ENCODE data around the gene OSBP2. TPM values are rescaled to one million over a fixed set of nuclear protein-coding genes. Genes with fewer than 3 reads are reported as not detected.
"Not testable (repeated sequence)": the region's sequence is repeated elsewhere in the genome, so short reads cannot be mapped to it uniquely, and the experiment has no call there.

OSBP2 gene
- total RNA-seq, 4 donors from 2014 or later: 3.3 to 7.7 (median 4.6) TPM; not detected in 1

DNA sequence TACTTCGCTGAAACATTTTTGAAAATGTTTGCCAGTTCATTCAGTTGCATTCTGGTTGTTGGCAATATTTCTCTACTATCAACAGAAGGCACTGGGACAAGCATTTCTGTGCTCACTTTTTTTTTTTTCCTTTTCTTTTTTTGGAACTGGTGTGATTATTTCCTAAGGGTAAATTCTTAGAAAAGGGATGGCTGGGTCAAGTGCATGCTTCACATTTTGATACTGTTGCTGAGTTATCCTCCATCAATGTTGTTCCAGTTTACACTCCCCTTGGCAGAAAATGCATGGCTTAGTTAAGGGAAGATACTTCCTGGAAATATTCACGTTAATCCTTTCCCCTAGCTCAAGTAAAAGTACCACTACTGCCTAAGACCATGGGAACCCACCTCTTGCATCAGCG is 81.8 kb downstream of the OSBP2 start:
- TF ChIP-seq, protein P1, sequence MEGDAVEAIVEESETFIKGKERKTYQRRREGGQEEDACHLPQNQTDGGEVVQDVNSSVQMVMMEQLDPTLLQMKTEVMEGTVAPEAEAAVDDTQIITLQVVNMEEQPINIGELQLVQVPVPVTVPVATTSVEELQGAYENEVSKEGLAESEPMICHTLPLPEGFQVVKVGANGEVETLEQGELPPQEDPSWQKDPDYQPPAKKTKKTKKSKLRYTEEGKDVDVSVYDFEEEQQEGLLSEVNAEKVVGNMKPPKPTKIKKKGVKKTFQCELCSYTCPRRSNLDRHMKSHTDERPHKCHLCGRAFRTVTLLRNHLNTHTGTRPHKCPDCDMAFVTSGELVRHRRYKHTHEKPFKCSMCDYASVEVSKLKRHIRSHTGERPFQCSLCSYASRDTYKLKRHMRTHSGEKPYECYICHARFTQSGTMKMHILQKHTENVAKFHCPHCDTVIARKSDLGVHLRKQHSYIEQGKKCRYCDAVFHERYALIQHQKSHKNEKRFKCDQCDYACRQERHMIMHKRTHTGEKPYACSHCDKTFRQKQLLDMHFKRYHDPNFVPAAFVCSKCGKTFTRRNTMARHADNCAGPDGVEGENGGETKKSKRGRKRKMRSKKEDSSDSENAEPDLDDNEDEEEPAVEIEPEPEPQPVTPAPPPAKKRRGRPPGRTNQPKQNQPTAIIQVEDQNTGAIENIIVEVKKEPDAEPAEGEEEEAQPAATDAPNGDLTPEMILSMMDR (IDR thresholded peaks at IDR 0.05): no peak
- TF ChIP-seq POLR2A (IDR thresholded peaks at IDR 0.05): no peak
- no peak for DNase-seq
- no peaks in the 10 kb centered on the region for H3K4me1 ChIP-seq
- H3K36me3 ChIP-seq: no peaks in the 10 kb centered on the region
- no peak overlapping the region for H3K4me3 ChIP-seq
- H3K27me3 ChIP-seq: no peaks in the 10 kb centered on the region
- intact Hi-C loops (cut with DNase I; ENCODE audit: low total_unique reads): no loop called here
- no peaks in the 10 kb centered on the region for H3K9me3 ChIP-seq
- no peak overlapping the region for H3K27ac ChIP-seq

DNA sequence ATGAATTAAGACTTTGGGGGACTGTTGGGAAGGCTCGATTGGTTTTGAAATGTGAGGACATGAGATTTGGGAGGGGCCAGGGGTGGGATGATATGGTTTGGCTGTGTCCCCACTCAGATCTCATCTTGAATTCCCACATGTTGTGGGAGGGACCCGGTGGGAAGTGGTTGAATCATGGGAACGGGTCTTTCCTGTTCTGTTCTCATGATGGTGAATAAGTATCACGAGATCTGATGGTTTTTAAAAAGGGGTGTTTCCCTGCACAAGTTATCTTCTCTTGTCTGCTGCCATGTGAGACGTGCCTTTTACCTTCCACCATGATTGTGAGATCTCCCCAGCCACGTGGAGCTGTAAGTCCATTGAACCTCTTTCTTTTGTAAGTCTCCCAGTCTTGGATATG is 82.5 kb downstream of the OSBP2 start:
- DNase-seq; H3K27ac ChIP-seq; H3K9me3 ChIP-seq; H3K4me1 ChIP-seq; H3K36me3 ChIP-seq; intact Hi-C loops (cut with DNase I; ENCODE audit: low total_unique reads); H3K27me3 ChIP-seq; H3K4me3 ChIP-seq: not testable (repeated sequence)

DNA sequence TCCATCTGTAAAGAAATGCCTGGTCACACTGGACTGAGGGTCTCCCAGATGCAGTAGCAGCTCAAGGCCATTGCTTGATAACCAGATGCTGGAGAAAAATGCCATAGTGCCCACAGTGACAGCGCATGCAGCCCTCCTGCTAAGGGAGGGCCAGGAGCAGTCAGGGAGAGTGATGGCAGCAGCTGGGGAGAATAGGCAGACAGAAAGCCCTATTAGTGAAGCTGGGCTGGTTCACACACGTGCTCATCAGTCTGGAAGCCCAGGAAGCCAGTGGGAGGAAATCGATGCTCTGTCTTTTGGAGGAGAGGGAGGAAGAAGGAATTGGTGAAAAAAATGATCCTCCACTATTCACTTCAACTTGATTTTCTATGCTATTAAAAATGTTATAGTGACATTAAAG is 82.9 kb downstream of the OSBP2 start:
- no peak overlapping the region for H3K27ac ChIP-seq
- no peak for DNase-seq
- intact Hi-C loops (cut with DNase I; ENCODE audit: low total_unique reads): no loop called here
- TF ChIP-seq POLR2A (IDR thresholded peaks at IDR 0.05): no peak
- TF ChIP-seq, protein P1 (IDR thresholded peaks at IDR 0.05): no peak
- no peaks in the 10 kb centered on the region for H3K36me3 ChIP-seq
- H3K4me3 ChIP-seq: no peak overlapping the region
- H3K4me1 ChIP-seq: no peaks in the 10 kb centered on the region
- H3K9me3 ChIP-seq: no peaks in the 10 kb centered on the region
- no peaks in the 10 kb centered on the region for H3K27me3 ChIP-seq

DNA sequence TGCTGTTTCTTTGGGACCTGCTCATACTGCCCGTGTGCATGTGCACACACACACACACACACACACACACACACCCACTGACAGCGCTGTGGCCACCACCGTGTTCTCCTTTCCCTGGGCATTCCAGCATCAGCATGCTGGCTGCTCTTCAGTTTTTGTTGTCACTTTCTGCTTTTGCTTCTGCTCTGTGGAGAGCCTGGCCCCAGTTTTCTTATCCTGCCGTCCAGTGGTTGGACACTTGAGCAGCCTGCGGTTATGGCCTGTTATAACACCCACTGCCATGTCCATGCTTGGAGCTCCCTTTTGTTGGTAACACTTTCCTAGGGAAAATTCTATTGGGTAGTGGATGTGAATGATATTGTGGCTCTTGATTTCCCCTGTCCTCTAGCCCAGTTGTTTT is 83.6 kb downstream of the OSBP2 start:
- no peaks in the 10 kb centered on the region for H3K4me1 ChIP-seq
- no peak overlapping the region for H3K4me3 ChIP-seq
- no peak overlapping the region for H3K27ac ChIP-seq
- intact Hi-C loops (cut with DNase I; ENCODE audit: low total_unique reads): no loop called here
- TF ChIP-seq, protein P1 (IDR thresholded peaks at IDR 0.05): no peak
- TF ChIP-seq POLR2A (IDR thresholded peaks at IDR 0.05): no peak
- no peaks in the 10 kb centered on the region for H3K36me3 ChIP-seq
- no peaks in the 10 kb centered on the region for H3K9me3 ChIP-seq
- DNase-seq: no peak
- H3K27me3 ChIP-seq: no peaks in the 10 kb centered on the region

DNA sequence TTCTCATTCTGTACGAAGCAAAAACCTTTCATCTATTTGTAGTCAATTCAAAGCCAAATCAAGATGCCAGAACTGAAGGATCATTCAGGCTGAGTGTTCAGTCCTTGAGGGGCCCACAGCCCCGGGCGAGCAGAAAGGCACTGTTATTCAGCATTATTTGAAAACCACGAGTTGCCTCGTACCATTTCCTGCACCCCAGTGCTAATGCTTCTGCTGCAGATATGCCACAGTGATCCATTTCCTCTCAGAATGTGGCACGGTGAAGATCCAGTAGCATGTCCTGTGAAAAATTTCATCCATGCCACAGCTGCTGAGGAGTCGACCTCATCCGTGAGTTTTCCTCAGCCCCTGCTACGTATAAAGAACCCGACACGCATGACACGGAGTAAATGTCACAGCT is 85.4 kb downstream of the OSBP2 start:
- intact Hi-C loops (cut with DNase I; ENCODE audit: low total_unique reads): no loop called here
- Histone ChIP-seq H3K4me3 (no peak overlapping the region), H3K36me3 (no peaks in the 10 kb centered on the region), H3K27me3 (no peaks in the 10 kb centered on the region), H3K27ac (no peak overlapping the region), H3K9me3 (no peaks in the 10 kb centered on the region), H3K4me1 (no peaks in the 10 kb centered on the region)
- no peak for DNase-seq
- TF ChIP-seq POLR2A (IDR thresholded peaks at IDR 0.05): no peak
- TF ChIP-seq, protein P1 (IDR thresholded peaks at IDR 0.05): no peak

DNA sequence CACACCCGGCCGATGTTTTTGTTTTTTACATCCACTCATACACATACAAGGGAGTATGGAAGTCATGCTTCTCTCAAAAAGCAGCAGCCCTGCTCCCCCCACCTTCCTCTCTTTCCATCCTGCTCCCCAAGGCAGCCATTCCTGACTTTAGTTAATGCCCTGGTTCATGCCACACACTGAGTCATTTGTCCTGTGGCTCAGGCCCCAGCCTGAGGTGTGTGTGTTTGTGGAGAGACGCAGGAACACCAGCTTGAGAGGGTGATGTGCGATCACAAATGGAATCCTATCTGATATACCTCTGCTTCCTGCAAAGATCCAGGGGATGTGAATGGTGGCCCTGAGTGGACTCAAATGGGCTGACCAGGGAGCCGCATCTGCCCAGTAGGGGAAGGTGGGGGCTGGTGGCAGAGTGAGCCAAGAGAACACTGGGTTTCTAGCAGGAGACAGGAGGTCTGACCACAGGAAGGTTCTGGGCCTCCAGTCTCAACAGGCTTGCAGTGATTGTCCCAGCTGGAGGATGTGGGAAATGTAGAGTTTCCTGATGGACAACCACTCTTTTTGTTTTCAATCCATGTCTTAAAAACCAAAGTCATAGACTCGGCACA is 86.7 kb downstream of the OSBP2 start:
- no peaks in the 10 kb centered on the region for H3K36me3 ChIP-seq
- H3K27me3 ChIP-seq: no peaks in the 10 kb centered on the region
- H3K4me1 ChIP-seq: no peaks in the 10 kb centered on the region
- no peak for TF ChIP-seq POLR2A (IDR thresholded peaks at IDR 0.05)
- TF ChIP-seq, protein P1 (IDR thresholded peaks at IDR 0.05): no peak
- no peak overlapping the region for H3K27ac ChIP-seq
- intact Hi-C loops (cut with DNase I; ENCODE audit: low total_unique reads): no loop called here
- DNase-seq: no peak
- H3K4me3 ChIP-seq: no peak overlapping the region
- H3K9me3 ChIP-seq: no peaks in the 10 kb centered on the region
